ENCODE results near the gene RABGAP1. TPM values are rescaled to one million over a fixed set of nuclear protein-coding genes. Genes with fewer than 3 reads are reported as not detected.

RABGAP1 gene
- total and polyA plus RNA-seq, 2 experiments from 2014 or later, result 8.0 to 16.0 TPM

GRCh38 chr9:123115146-123115913, 174.5 kb downstream of the RABGAP1 start:
- no peak overlapping the region for H3K4me2 ChIP-seq (ENCODE audit: unreplicated experiment)
- H3K27ac ChIP-seq, result no peak overlapping the region
- in situ Hi-C loops (cut with MboI), result no loop called here
- H3K36me3 ChIP-seq (ENCODE audit: low read depth), result no peaks in the 10 kb centered on the region
- 79% methylated on average over 16 of the region's 16 CpGs for WGBS, 2 experiments (ENCODE audit: low coverage in 1 of 2, low lambda C conversion rate in 2 of 2, missing lambda C conversion rate in 2 of 2)
- H3K4me3 ChIP-seq, result no peak overlapping the region
- H3K27me3 ChIP-seq (replicated peaks; ENCODE audit: insufficient read depth), result no peaks in the 10 kb centered on the region
- H3F3A ChIP-seq (ENCODE audit: insufficient read depth), result no peaks in the 10 kb centered on the region
- DNase-seq, result no peak
- no peaks in the 10 kb centered on the region for H3K9me2 ChIP-seq (ENCODE audit: insufficient read depth)
- H3K9me3 ChIP-seq (ENCODE audit: low read depth), result no peaks in the 10 kb centered on the region
- no peaks in the 10 kb centered on the region for H3K79me2 ChIP-seq (ENCODE audit: insufficient read depth)
- H3K9ac ChIP-seq, result no peak overlapping the region
- no peaks in the 10 kb centered on the region for H3K4me1 ChIP-seq (ENCODE audit: insufficient read depth)
- H2AFZ ChIP-seq, result no peak overlapping the region
- TF ChIP-seq EZH2 (IDR thresholded peaks at IDR 0.05; ENCODE audit: insufficient read depth, poor library complexity, severe bottlenecking), result no peak
- TF ChIP-seq EZH2phosphoT487 (IDR thresholded peaks at IDR 0.05; ENCODE audit: insufficient read depth, low read depth), result no peak
- no peaks in the 10 kb centered on the region for H4K20me1 ChIP-seq (ENCODE audit: insufficient read depth)

- H3K4me2 ChIP-seq (ENCODE audit: unreplicated experiment), result no peak overlapping the region
These were observed 175.2 kb downstream of the RABGAP1 start for GRCh38 chr9:123116036-123116435.

GRCh38 chr9:123119566-123119965, 178.7 kb downstream of the RABGAP1 start:
- H3K4me3 ChIP-seq, result no peak overlapping the region
- H3K36me3 ChIP-seq (ENCODE audit: low read depth), result no peaks in the 10 kb centered on the region
- H3K27ac ChIP-seq, result no peak overlapping the region
- no peak overlapping the region for H3K4me2 ChIP-seq (ENCODE audit: unreplicated experiment)
- no peak for DNase-seq
- H3K27me3 ChIP-seq (replicated peaks; ENCODE audit: insufficient read depth), result no peaks in the 10 kb centered on the region
- no peaks in the 10 kb centered on the region for H4K20me1 ChIP-seq (ENCODE audit: insufficient read depth)
- H2AFZ ChIP-seq, result no peak overlapping the region
- H3K4me1 ChIP-seq (ENCODE audit: insufficient read depth), result no peaks in the 10 kb centered on the region
- TF ChIP-seq EZH2phosphoT487 (IDR thresholded peaks at IDR 0.05; ENCODE audit: insufficient read depth, low read depth) (no peak), EZH2 (IDR thresholded peaks at IDR 0.05; ENCODE audit: insufficient read depth, poor library complexity, severe bottlenecking) (no peak)
- H3K79me2 ChIP-seq (ENCODE audit: insufficient read depth), result no peaks in the 10 kb centered on the region
- H3K9me3 ChIP-seq (ENCODE audit: low read depth), result no peaks in the 10 kb centered on the region
- H3F3A ChIP-seq (ENCODE audit: insufficient read depth), result no peaks in the 10 kb centered on the region
- no peaks in the 10 kb centered on the region for H3K9me2 ChIP-seq (ENCODE audit: insufficient read depth)
- in situ Hi-C loops (cut with MboI), result no loop called here
- 90% methylated on average over 7 of the region's 7 CpGs for WGBS, 2 experiments (ENCODE audit: low coverage in 1 of 2, low lambda C conversion rate in 2 of 2, missing lambda C conversion rate in 2 of 2)
- no peak overlapping the region for H3K9ac ChIP-seq

More at GRCh38 chr9:123116036-123116435, 175.2 kb downstream of the RABGAP1 start:
- no peak for DNase-seq
- no peaks in the 10 kb centered on the region for H3K27me3 ChIP-seq (replicated peaks; ENCODE audit: insufficient read depth)
- in situ Hi-C loops (cut with MboI), result no loop called here
- H3K4me1 ChIP-seq (ENCODE audit: insufficient read depth), result no peaks in the 10 kb centered on the region
- no peak for TF ChIP-seq EZH2phosphoT487 (IDR thresholded peaks at IDR 0.05; ENCODE audit: insufficient read depth, low read depth)
- TF ChIP-seq EZH2 (IDR thresholded peaks at IDR 0.05; ENCODE audit: insufficient read depth, poor library complexity, severe bottlenecking), result no peak
- H3K27ac ChIP-seq, result no peak overlapping the region
- H3K9ac ChIP-seq, result no peak overlapping the region
- H3K79me2 ChIP-seq (ENCODE audit: insufficient read depth), result no peaks in the 10 kb centered on the region
- H3K4me3 ChIP-seq, result no peak overlapping the region
- H2AFZ ChIP-seq, result no peak overlapping the region
- H4K20me1 ChIP-seq (ENCODE audit: insufficient read depth), result no peaks in the 10 kb centered on the region
- 52 to 59% methylated on average over 6 of the region's 6 CpGs for WGBS, 2 experiments (ENCODE audit: low coverage in 1 of 2, low lambda C conversion rate in 2 of 2, missing lambda C conversion rate in 2 of 2)
- H3F3A ChIP-seq (ENCODE audit: insufficient read depth), result no peaks in the 10 kb centered on the region
- no peaks in the 10 kb centered on the region for H3K9me3 ChIP-seq (ENCODE audit: low read depth)
- H3K36me3 ChIP-seq (ENCODE audit: low read depth), result no peaks in the 10 kb centered on the region
- H3K9me2 ChIP-seq (ENCODE audit: insufficient read depth), result no peaks in the 10 kb centered on the region

GRCh38 chr9:123120131-123120530, 179.3 kb downstream of the RABGAP1 start:
- Histone ChIP-seq H3K27ac (no peak overlapping the region), H3K27me3 (replicated peaks; ENCODE audit: insufficient read depth) (no peaks in the 10 kb centered on the region), H3K4me1 (ENCODE audit: insufficient read depth) (no peaks in the 10 kb centered on the region), H2AFZ (no peak overlapping the region), H3K9me3 (ENCODE audit: low read depth) (no peaks in the 10 kb centered on the region), H3K36me3 (ENCODE audit: low read depth) (no peaks in the 10 kb centered on the region), H4K20me1 (ENCODE audit: insufficient read depth) (no peaks in the 10 kb centered on the region), H3K79me2 (ENCODE audit: insufficient read depth) (no peaks in the 10 kb centered on the region), H3K9me2 (ENCODE audit: insufficient read depth) (no peaks in the 10 kb centered on the region), H3K4me2 (ENCODE audit: unreplicated experiment) (no peak overlapping the region), H3F3A (ENCODE audit: insufficient read depth) (no peaks in the 10 kb centered on the region), H3K9ac (no peak overlapping the region), H3K4me3 (no peak overlapping the region)
- TF ChIP-seq EZH2 (IDR thresholded peaks at IDR 0.05; ENCODE audit: insufficient read depth, poor library complexity, severe bottlenecking) (no peak), EZH2phosphoT487 (IDR thresholded peaks at IDR 0.05; ENCODE audit: insufficient read depth, low read depth) (no peak)
- DNase-seq, result no peak
- in situ Hi-C loops (cut with MboI), result no loop called here
- WGBS, 2 experiments (ENCODE audit: low coverage in 1 of 2, low lambda C conversion rate in 2 of 2, missing lambda C conversion rate in 2 of 2), result 62 to 63% methylated on average over 5 of the region's 5 CpGs
